T47D (cell line): ENCODE measurements around the gene CUBN.

Source experiments
- DNase-seq, 2 experiments: peaks; one replicate each; pipeline versions ENCODE4 v3.0.0 to v3.0.0-alpha.2; 2011 to 2012; ENCODE audit warnings: low read depth in 1 of 2, low spot score in 1 of 2
- JUND ChIP-seq: IDR thresholded peaks from 2 replicates; pipeline ENCODE4 v1.6.1; 2012; ENCODE audit warnings: low read depth
- in situ Hi-C: cut with HindIII; loops from 2 replicates; pipeline ENCODE4 v1.10.0; 2016; ENCODE audit warnings: low sequenced_read_pairs, low pct_unique_long_range_greater_than_20kb

CUBN gene

GRCh38 chr10:16919121-16919982, 210.3 kb downstream of the CUBN start:
- DNase-seq, result no peak
- in situ Hi-C loops, result no loop called here
- TF ChIP-seq JUND, result no peak

- in situ Hi-C loops, result no loop called here
- no peak for TF ChIP-seq JUND
- DNase-seq, result no peak
Observed at GRCh38 chr10:16916496-16916895, 213.1 kb downstream of the CUBN start.

GRCh38 chr10:16915300-16915699, 214.3 kb downstream of the CUBN start:
- no peak for DNase-seq
- in situ Hi-C loops, result no loop called here
- no peak for TF ChIP-seq JUND

- no peak for TF ChIP-seq JUND
- in situ Hi-C loops, result no loop called here
- no peak for DNase-seq
Observed at GRCh38 chr10:16913266-16913665, 216.3 kb downstream of the CUBN start.

- in situ Hi-C loops, result no loop called here
Observed at GRCh38 chr10:16910793-16911164, 218.8 kb downstream of the CUBN start.

GRCh38 chr10:16909961-16910792, 219.4 kb downstream of the CUBN start:
- no peak for DNase-seq
- in situ Hi-C loops, result no loop called here
- TF ChIP-seq JUND, result no peak

More at GRCh38 chr10:16910793-16911164, 218.8 kb downstream of the CUBN start:
- DNase-seq, result no peak
- no peak for TF ChIP-seq JUND

GRCh38 chr10:16909271-16909767, 220.3 kb downstream of the CUBN start:
- DNase-seq, result no peak
- in situ Hi-C loops, result no loop called here
- no peak for TF ChIP-seq JUND

- no peak for TF ChIP-seq JUND
- no peak for DNase-seq
- in situ Hi-C loops, result no loop called here
Observed at GRCh38 chr10:16907687-16908086, 221.9 kb downstream of the CUBN start.

GRCh38 chr10:16905320-16905719, 224.3 kb downstream of the CUBN start:
- no peak for DNase-seq
- in situ Hi-C loops, result no loop called here
- no peak for TF ChIP-seq JUND

GRCh38 chr10:16904639-16905061, 225.0 kb downstream of the CUBN start:
- DNase-seq, result no peak
- TF ChIP-seq JUND, result no peak
- in situ Hi-C loops, result no loop called here

- in situ Hi-C loops, result no loop called here
- DNase-seq, result no peak
- no peak for TF ChIP-seq JUND
Observed at GRCh38 chr10:16904049-16904448, 225.6 kb downstream of the CUBN start.

GRCh38 chr10:16902606-16903005, 227.0 kb downstream of the CUBN start:
- DNase-seq, result no peak
- TF ChIP-seq JUND, result no peak
- in situ Hi-C loops, result no loop called here

GRCh38 chr10:16901106-16901505, 228.5 kb downstream of the CUBN start:
- in situ Hi-C loops, result no loop called here
- no peak for DNase-seq
- no peak for TF ChIP-seq JUND
